HepG2 (cell line): ENCODE results near the gene TDRD10. TPM values are rescaled to one million over a fixed set of nuclear protein-coding genes. Genes with fewer than 3 reads are reported as not detected.

Experiments
- ARNT ChIP-seq: fragments of 450-650 bp; IDR thresholded peaks from 2 replicates; pipeline ENCODE4 v1.6.1; 2017
- ATAD3A ChIP-seq: sonication (generic); formaldehyde crosslinking; IDR thresholded peaks from 2 replicates; pipeline ENCODE4 v1.4.0; 2020; ENCODE audit warnings: missing genetic modification reagents
- CHD2 ChIP-seq: IDR thresholded peaks from 2 replicates; pipeline ENCODE4 v1.6.1; 2011; ENCODE audit warnings: low read depth, low read length, improper control_type of control experiment
- DMAP1 ChIP-seq: IDR thresholded peaks from 2 replicates; pipeline ENCODE4 v1.6.1; 2016
- DNMT1 ChIP-seq: sonication (generic); formaldehyde crosslinking; IDR thresholded peaks from 2 replicates; pipeline ENCODE4 v1.5.1; 2020; ENCODE audit warnings: mild to moderate bottlenecking, missing genetic modification reagents
- FOXA1 ChIP-seq, 2 experiments: fragments of 450-650 bp in 1 of 2; sonication (generic) in 1 of 2; formaldehyde crosslinking in 1 of 2; IDR thresholded peaks; 2 replicates each; pipeline versions ENCODE4 v1.4.0 to v1.6.1; 2016 to 2020; ENCODE audit warnings: missing genetic modification reagents in 1 of 2
- GABPB1 ChIP-seq: IDR thresholded peaks from 2 replicates; pipeline ENCODE4 v1.6.1; 2016; ENCODE audit warnings: mild to moderate bottlenecking, missing genetic modification reagents, moderate library complexity, missing compliant biosample characterization
- HDAC1 ChIP-seq: sonication (generic); formaldehyde crosslinking; IDR thresholded peaks from 2 replicates; pipeline ENCODE4 v1.5.1; 2020; ENCODE audit warnings: mild to moderate bottlenecking, missing genetic modification reagents
- HDAC2 ChIP-seq: sonication (generic); formaldehyde crosslinking; IDR thresholded peaks from 2 replicates; pipeline ENCODE4 v1.4.0; 2020; ENCODE audit warnings: missing genetic modification reagents
- HHEX ChIP-seq: IDR thresholded peaks from 2 replicates; pipeline ENCODE4 v1.6.1; 2016; ENCODE audit warnings: control low read depth
- HINFP ChIP-seq: sonication (generic); formaldehyde crosslinking; IDR thresholded peaks from 2 replicates; pipeline ENCODE4 v1.4.0; 2020; ENCODE audit warnings: low read depth, mild to moderate bottlenecking, missing genetic modification reagents
- IRF9 ChIP-seq: sonication (generic); formaldehyde crosslinking; IDR thresholded peaks from 2 replicates; pipeline ENCODE4 v1.8.0; 2022; ENCODE audit warnings: missing genetic modification reagents, mild to moderate bottlenecking, borderline replicate concordance
- NFRKB ChIP-seq: fragments of 450-650 bp; IDR thresholded peaks from 2 replicates; pipeline ENCODE4 v1.6.1; 2017
- SIX1 ChIP-seq: sonication (generic); formaldehyde crosslinking; IDR thresholded peaks from 2 replicates; pipeline ENCODE4 v1.4.0; 2020; ENCODE audit warnings: missing genetic modification reagents, borderline replicate concordance
- SKI ChIP-seq: fragments of 450-650 bp; IDR thresholded peaks from one replicate; pipeline ENCODE4 v1.6.1; 2018; ENCODE audit warnings: mild to moderate bottlenecking; ENCODE audit not compliant: partially characterized antibody
- SRSF9 ChIP-seq: fragments of 200-400 bp; formaldehyde crosslinking; IDR thresholded peaks from 2 replicates; pipeline ENCODE4 v1.6.1; 2018; ENCODE audit warnings: borderline replicate concordance, mild to moderate bottlenecking, low read depth, low read length; ENCODE audit not compliant: insufficient read depth, poor library complexity, severe bottlenecking
- ZNF124 ChIP-seq: sonication (generic); formaldehyde crosslinking; IDR thresholded peaks from 2 replicates; pipeline ENCODE4 v1.4.0; 2020; ENCODE audit warnings: missing genetic modification reagents
- ZNF143 ChIP-seq: sonication (generic); formaldehyde crosslinking; IDR thresholded peaks from 2 replicates; pipeline ENCODE4 v1.4.0; 2020; ENCODE audit warnings: missing genetic modification reagents
- ZNF30 ChIP-seq: sonication (generic); formaldehyde crosslinking; IDR thresholded peaks from 2 replicates; pipeline ENCODE4 v1.5.0; 2020; ENCODE audit warnings: mild to moderate bottlenecking, missing genetic modification reagents
- ZNF329 ChIP-seq: sonication (generic); formaldehyde crosslinking; IDR thresholded peaks from 2 replicates; pipeline ENCODE4 v1.9.0; 2021; ENCODE audit warnings: low read depth, mild to moderate bottlenecking, missing genetic modification reagents
- ZNF430 ChIP-seq: sonication (generic); formaldehyde crosslinking; IDR thresholded peaks from 2 replicates; pipeline ENCODE4 v1.9.0; 2021; ENCODE audit warnings: mild to moderate bottlenecking, missing genetic modification reagents
- ZNF431 ChIP-seq: sonication (generic); formaldehyde crosslinking; IDR thresholded peaks from 2 replicates; pipeline ENCODE4 v1.9.0; 2022; ENCODE audit warnings: missing genetic modification reagents, low read depth, mild to moderate bottlenecking, borderline replicate concordance
- ZNF598 ChIP-seq: sonication (generic); formaldehyde crosslinking; IDR thresholded peaks from 2 replicates; pipeline ENCODE4 v1.5.1; 2020; ENCODE audit warnings: mild to moderate bottlenecking, missing genetic modification reagents, borderline replicate concordance
- ZNF782 ChIP-seq: sonication (generic); formaldehyde crosslinking; IDR thresholded peaks from 2 replicates; pipeline ENCODE4 v1.4.0; 2020; ENCODE audit warnings: missing genetic modification reagents, mild to moderate bottlenecking, borderline replicate concordance
- ZSCAN29 ChIP-seq: sonication (generic); formaldehyde crosslinking; conservative IDR thresholded peaks from 2 replicates; pipeline ENCODE4 v1.4.0; 2020; ENCODE audit warnings: mild to moderate bottlenecking, missing genetic modification reagents
- polyA plus RNA-seq, 8 experiments: library from polyadenylated mRNA; depleted of rRNA in 3 of 8; stranded (reverse) in 7 of 8; unstranded in 1 of 8; fragments of >200 nt; fragmentation: Illumina TruSeq in 4 of 8; extraction: Trizol in 4 of 8; gene quantifications; 2 replicates each; pipeline versions ENCODE4 v1.2.1 to v1.2.3, GENCODE V29; 2011 to 2016; ENCODE audit warnings: low read depth in 4 of 8, missing spikeins in 1 of 8, mixed read lengths in 1 of 8; ENCODE audit not compliant: insufficient read depth in 1 of 8
- total RNA-seq, 5 experiments: library from RNA; depleted of rRNA; stranded (reverse); fragments of >200 nt; fragmentation: Illumina TruSeq; extraction: Trizol; gene quantifications; 2 replicates each; pipeline ENCODE4 v1.2.3, GENCODE V29; 2016; ENCODE audit warnings: low read depth in 1 of 5
- TF ChIP-seq, protein P1 (sequence below): sonication (generic); formaldehyde crosslinking; IDR thresholded peaks from 2 replicates; pipeline ENCODE4 v1.4.0; 2020; ENCODE audit warnings: missing genetic modification reagents; ENCODE audit errors: not compliant biosample characterization
- TF ChIP-seq, protein P2 (sequence below): sonication (generic); formaldehyde crosslinking; IDR thresholded peaks from 2 replicates; pipeline ENCODE4 v1.4.0; 2020; ENCODE audit warnings: mild to moderate bottlenecking, low read depth, missing genetic modification reagents

The TDRD10 gene
- total and polyA plus RNA-seq, 2 of the 13 experiments (the other 11 are each of a cell fraction or from before 2014, with no cell fraction given): not detected

GRCh38 chr1:154558720-154559465 is 56.9 kb downstream of the TDRD10 start (continued):
- TF ChIP-seq SIX1 (CRISPR knock-in tag) (no peak), ZNF329 (CRISPR knock-in tag) (peak; percentile 90), HHEX (CRISPR knock-in tag) (no peak), GABPB1 (peak; percentile 85), CHD2 (no peak), DMAP1 (peak; percentile 90), ZNF430 (CRISPR knock-in tag) (peak; percentile 100), ARNT (no peak), ZNF598 (CRISPR knock-in tag) (peak; percentile 66; the same call in 1 of the 2 replicates), ZNF30 (peak; percentile 98), ZSCAN29 (CRISPR knock-in tag) (peak; percentile 88), HINFP (peak; percentile 95), ATAD3A (CRISPR knock-in tag) (no peak), FOXA1 (IDR thresholded peaks at IDR 0.05) (no peak), FOXA1 (CRISPR knock-in tag; IDR thresholded peaks at IDR 0.05) (peak; percentile 46; the same call in 1 of the 2 replicates), IRF9 (CRISPR knock-in tag) (peak; percentile 86), SKI (peak; percentile 55), ZNF124 (peak; percentile 67; the same call in 1 of the 2 replicates), ZNF782 (CRISPR knock-in tag) (peak; percentile 99), HDAC2 (CRISPR knock-in tag) (peak; percentile 72), ZNF431 (peak; percentile 98), ZNF143 (CRISPR knock-in tag) (peak; percentile 86), SRSF9 (no peak), DNMT1 (CRISPR knock-in tag) (no peak), HDAC1 (no peak; the same call in none of the 2 replicates), NFRKB (no peak; the same call in 1 of the 2 replicates)
- TF ChIP-seq, protein P1, sequence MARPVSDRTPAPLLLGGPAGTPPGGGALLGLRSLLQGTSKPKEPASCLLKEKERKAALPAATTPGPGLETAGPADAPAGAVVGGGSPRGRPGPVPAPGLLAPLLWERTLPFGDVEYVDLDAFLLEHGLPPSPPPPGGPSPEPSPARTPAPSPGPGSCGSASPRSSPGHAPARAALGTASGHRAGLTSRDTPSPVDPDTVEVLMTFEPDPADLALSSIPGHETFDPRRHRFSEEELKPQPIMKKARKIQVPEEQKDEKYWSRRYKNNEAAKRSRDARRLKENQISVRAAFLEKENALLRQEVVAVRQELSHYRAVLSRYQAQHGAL: peak; percentile 94
- TF ChIP-seq, protein P2, sequence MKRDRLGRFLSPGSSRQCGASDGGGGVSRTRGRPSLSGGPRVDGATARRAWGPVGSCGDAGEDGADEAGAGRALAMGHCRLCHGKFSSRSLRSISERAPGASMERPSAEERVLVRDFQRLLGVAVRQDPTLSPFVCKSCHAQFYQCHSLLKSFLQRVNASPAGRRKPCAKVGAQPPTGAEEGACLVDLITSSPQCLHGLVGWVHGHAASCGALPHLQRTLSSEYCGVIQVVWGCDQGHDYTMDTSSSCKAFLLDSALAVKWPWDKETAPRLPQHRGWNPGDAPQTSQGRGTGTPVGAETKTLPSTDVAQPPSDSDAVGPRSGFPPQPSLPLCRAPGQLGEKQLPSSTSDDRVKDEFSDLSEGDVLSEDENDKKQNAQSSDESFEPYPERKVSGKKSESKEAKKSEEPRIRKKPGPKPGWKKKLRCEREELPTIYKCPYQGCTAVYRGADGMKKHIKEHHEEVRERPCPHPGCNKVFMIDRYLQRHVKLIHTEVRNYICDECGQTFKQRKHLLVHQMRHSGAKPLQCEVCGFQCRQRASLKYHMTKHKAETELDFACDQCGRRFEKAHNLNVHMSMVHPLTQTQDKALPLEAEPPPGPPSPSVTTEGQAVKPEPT (CRISPR knock-in tag): peak; percentile 96
